ENCODE data around the gene ABCA2.

DNA sequence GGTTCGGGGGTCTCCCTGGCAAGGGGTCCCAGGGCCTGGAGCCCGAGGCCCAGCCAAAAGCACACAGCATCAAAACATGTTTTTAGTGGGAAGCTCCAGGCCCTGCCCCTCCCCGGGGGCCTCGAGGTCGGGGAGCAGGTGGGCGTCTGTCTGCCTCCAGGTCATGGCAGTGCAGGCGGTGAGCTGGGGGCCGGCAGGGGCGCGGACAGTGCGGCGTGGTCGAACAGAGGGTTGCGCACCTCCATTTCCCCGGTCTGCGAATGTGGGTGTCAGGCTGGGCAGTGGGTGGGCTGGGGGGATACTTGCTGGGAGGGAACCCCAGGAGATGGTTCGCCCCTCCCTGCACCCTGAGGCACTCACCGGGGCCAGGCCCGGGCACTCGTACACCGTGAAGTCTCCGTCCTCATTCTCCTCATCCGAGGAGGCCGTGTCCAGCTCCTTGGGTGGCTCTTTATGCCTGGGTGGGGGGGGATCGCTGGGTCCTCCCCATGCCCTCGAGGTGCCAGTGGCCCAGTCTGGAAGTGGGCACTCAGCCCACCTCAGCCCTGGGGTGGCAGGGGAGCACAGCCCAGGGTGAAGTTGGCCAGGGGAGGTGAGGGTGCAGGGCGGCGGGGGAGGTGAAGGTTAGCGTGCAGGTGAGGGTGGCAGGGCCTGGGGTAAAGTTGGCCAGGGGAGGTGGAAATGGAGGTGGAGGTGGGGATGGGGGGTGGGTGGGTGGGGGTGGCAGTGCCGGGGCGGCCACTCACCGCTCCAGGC lies 11.8 kb upstream of the ABCA2 start:
- TF ChIP-seq, protein P1, sequence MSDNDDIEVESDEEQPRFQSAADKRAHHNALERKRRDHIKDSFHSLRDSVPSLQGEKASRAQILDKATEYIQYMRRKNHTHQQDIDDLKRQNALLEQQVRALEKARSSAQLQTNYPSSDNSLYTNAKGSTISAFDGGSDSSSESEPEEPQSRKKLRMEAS (IDR thresholded peaks at IDR 0.05; ENCODE audit: low read depth), result no peak
- TF ChIP-seq, protein P2, sequence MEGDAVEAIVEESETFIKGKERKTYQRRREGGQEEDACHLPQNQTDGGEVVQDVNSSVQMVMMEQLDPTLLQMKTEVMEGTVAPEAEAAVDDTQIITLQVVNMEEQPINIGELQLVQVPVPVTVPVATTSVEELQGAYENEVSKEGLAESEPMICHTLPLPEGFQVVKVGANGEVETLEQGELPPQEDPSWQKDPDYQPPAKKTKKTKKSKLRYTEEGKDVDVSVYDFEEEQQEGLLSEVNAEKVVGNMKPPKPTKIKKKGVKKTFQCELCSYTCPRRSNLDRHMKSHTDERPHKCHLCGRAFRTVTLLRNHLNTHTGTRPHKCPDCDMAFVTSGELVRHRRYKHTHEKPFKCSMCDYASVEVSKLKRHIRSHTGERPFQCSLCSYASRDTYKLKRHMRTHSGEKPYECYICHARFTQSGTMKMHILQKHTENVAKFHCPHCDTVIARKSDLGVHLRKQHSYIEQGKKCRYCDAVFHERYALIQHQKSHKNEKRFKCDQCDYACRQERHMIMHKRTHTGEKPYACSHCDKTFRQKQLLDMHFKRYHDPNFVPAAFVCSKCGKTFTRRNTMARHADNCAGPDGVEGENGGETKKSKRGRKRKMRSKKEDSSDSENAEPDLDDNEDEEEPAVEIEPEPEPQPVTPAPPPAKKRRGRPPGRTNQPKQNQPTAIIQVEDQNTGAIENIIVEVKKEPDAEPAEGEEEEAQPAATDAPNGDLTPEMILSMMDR (IDR thresholded peaks at IDR 0.05), result no peak
- TF ChIP-seq, protein P3, sequence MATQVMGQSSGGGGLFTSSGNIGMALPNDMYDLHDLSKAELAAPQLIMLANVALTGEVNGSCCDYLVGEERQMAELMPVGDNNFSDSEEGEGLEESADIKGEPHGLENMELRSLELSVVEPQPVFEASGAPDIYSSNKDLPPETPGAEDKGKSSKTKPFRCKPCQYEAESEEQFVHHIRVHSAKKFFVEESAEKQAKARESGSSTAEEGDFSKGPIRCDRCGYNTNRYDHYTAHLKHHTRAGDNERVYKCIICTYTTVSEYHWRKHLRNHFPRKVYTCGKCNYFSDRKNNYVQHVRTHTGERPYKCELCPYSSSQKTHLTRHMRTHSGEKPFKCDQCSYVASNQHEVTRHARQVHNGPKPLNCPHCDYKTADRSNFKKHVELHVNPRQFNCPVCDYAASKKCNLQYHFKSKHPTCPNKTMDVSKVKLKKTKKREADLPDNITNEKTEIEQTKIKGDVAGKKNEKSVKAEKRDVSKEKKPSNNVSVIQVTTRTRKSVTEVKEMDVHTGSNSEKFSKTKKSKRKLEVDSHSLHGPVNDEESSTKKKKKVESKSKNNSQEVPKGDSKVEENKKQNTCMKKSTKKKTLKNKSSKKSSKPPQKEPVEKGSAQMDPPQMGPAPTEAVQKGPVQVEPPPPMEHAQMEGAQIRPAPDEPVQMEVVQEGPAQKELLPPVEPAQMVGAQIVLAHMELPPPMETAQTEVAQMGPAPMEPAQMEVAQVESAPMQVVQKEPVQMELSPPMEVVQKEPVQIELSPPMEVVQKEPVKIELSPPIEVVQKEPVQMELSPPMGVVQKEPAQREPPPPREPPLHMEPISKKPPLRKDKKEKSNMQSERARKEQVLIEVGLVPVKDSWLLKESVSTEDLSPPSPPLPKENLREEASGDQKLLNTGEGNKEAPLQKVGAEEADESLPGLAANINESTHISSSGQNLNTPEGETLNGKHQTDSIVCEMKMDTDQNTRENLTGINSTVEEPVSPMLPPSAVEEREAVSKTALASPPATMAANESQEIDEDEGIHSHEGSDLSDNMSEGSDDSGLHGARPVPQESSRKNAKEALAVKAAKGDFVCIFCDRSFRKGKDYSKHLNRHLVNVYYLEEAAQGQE (IDR thresholded peaks at IDR 0.05; ENCODE audit: low read depth, low read length), result no peak
- TF ChIP-seq EZH2phosphoT487 (IDR thresholded peaks at IDR 0.05; ENCODE audit: borderline replicate concordance, low read depth) (no peak), POLR2AphosphoS5 (IDR thresholded peaks at IDR 0.05; ENCODE audit: low read depth, low read length) (no peak), RAD21 (IDR thresholded peaks at IDR 0.05; ENCODE audit: low read length) (no peak), FOXM1 (IDR thresholded peaks at IDR 0.05; ENCODE audit: low read depth) (no peak), MXI1 (IDR thresholded peaks at IDR 0.05; ENCODE audit: low read depth, low read length) (no peak)

Measured in SK-N-SH (cell line).